Liver (tissue), 3 donors: ENCODE results near the gene CDK5RAP2.
"Not testable (repeated sequence)": the region's sequence is repeated elsewhere in the genome, so short reads cannot be mapped to it uniquely, and the experiment has no call there.

Experiments used
- ATF3 ChIP-seq: IDR thresholded peaks from 2 replicates; pipeline ENCODE4 v1.6.1; 2016; ENCODE audit warnings: antibody characterized with exemption
- EGR1 ChIP-seq, 2 donors: IDR thresholded peaks; 2 replicates each; pipeline ENCODE4 v1.6.1; 2016 to 2018; ENCODE audit warnings: antibody characterized with exemption in 2 of 2, low read depth in 2 of 2
- FOXA2 ChIP-seq: IDR thresholded peaks from 2 replicates; pipeline ENCODE4 v1.6.1; 2016; ENCODE audit warnings: antibody characterized with exemption
- GABPA ChIP-seq, 2 donors: IDR thresholded peaks in 1 of 2; conservative IDR thresholded peaks in 1 of 2; 2 replicates each; pipeline ENCODE4 v1.6.1; 2016; ENCODE audit warnings: antibody characterized with exemption in 2 of 2, mild to moderate bottlenecking in 1 of 2, moderate library complexity in 1 of 2
- HNF4G ChIP-seq: IDR thresholded peaks from 2 replicates; pipeline ENCODE4 v1.6.1; 2016; ENCODE audit warnings: antibody characterized with exemption
- JUND ChIP-seq, 2 donors: IDR thresholded peaks; 2 replicates each; pipeline ENCODE4 v1.6.1; 2016; ENCODE audit warnings: antibody characterized with exemption in 2 of 2
- RAD21 ChIP-seq, 2 donors: IDR thresholded peaks; 2 replicates each; pipeline ENCODE4 v1.6.1; 2016; ENCODE audit warnings: antibody characterized with exemption in 2 of 2, mild to moderate bottlenecking in 2 of 2
- REST ChIP-seq: IDR thresholded peaks from 2 replicates; pipeline ENCODE4 v1.6.1; 2016; ENCODE audit warnings: antibody characterized with exemption, mild to moderate bottlenecking
- SP1 ChIP-seq: IDR thresholded peaks from 2 replicates; pipeline ENCODE4 v1.6.1; 2018; ENCODE audit warnings: antibody characterized with exemption, mild to moderate bottlenecking
- TAF1 ChIP-seq: conservative IDR thresholded peaks from 2 replicates; pipeline ENCODE4 v1.6.1; 2016; ENCODE audit warnings: antibody characterized with exemption, mild to moderate bottlenecking
- YY1 ChIP-seq: IDR thresholded peaks from 2 replicates; pipeline ENCODE4 v1.6.1; 2016; ENCODE audit warnings: antibody characterized with exemption, mild to moderate bottlenecking
- TF ChIP-seq, protein P1 (sequence below): fragments of 150-350 bp; IDR thresholded peaks from 2 replicates; pipeline ENCODE4 v1.5.1; 2017; ENCODE audit warnings: improper control_type of control experiment, low read depth, low read length; ENCODE audit not compliant: missing input control
- TF ChIP-seq, protein P2 (sequence below): IDR thresholded peaks from 2 replicates; pipeline ENCODE4 v1.6.1; 2016; ENCODE audit warnings: antibody characterized with exemption
- TF ChIP-seq, protein P3 (sequence below): IDR thresholded peaks from 2 replicates; pipeline ENCODE4 v1.6.1; 2016; ENCODE audit warnings: antibody characterized with exemption
- donor health status: healthy.
- donor health status: healthy.

GRCh38 chr9:120628925-120629497, 49.0 kb upstream of the CDK5RAP2 start:
- TF ChIP-seq, protein P1, sequence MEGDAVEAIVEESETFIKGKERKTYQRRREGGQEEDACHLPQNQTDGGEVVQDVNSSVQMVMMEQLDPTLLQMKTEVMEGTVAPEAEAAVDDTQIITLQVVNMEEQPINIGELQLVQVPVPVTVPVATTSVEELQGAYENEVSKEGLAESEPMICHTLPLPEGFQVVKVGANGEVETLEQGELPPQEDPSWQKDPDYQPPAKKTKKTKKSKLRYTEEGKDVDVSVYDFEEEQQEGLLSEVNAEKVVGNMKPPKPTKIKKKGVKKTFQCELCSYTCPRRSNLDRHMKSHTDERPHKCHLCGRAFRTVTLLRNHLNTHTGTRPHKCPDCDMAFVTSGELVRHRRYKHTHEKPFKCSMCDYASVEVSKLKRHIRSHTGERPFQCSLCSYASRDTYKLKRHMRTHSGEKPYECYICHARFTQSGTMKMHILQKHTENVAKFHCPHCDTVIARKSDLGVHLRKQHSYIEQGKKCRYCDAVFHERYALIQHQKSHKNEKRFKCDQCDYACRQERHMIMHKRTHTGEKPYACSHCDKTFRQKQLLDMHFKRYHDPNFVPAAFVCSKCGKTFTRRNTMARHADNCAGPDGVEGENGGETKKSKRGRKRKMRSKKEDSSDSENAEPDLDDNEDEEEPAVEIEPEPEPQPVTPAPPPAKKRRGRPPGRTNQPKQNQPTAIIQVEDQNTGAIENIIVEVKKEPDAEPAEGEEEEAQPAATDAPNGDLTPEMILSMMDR, result not testable (repeated sequence)
- TF ChIP-seq HNF4G; RAD21 (IDR thresholded peaks at IDR 0.05); REST; EGR1 (IDR thresholded peaks at IDR 0.05; ENCODE audit: low read depth in 2 of 2); JUND (IDR thresholded peaks at IDR 0.05); TAF1; GABPA (IDR thresholded peaks at IDR 0.05 in 1 of 2, conservative IDR thresholded peaks at IDR 0.05 in 1 of 2); FOXA2; YY1; ATF3; SP1: not testable (repeated sequence)
- TF ChIP-seq, protein P2, sequence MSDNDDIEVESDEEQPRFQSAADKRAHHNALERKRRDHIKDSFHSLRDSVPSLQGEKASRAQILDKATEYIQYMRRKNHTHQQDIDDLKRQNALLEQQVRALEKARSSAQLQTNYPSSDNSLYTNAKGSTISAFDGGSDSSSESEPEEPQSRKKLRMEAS, result not testable (repeated sequence)
- TF ChIP-seq, protein P3, sequence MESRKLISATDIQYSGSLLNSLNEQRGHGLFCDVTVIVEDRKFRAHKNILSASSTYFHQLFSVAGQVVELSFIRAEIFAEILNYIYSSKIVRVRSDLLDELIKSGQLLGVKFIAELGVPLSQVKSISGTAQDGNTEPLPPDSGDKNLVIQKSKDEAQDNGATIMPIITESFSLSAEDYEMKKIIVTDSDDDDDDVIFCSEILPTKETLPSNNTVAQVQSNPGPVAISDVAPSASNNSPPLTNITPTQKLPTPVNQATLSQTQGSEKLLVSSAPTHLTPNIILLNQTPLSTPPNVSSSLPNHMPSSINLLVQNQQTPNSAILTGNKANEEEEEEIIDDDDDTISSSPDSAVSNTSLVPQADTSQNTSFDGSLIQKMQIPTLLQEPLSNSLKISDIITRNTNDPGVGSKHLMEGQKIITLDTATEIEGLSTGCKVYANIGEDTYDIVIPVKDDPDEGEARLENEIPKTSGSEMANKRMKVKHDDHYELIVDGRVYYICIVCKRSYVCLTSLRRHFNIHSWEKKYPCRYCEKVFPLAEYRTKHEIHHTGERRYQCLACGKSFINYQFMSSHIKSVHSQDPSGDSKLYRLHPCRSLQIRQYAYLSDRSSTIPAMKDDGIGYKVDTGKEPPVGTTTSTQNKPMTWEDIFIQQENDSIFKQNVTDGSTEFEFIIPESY, result not testable (repeated sequence)
